Kidney (tissue), 14 donors: ENCODE results near the gene ATP11A. TPM values are rescaled to one million over a fixed set of nuclear protein-coding genes. Genes with fewer than 3 reads are reported as not detected.

ENCODE experiments used
- DNase-seq, 5 donors: peaks; one replicate each; pipeline ENCODE4 v3.0.0-alpha.2; 2013 to 2020
- FAIRE-seq: peaks from 2 replicates; lab custom pipeline; 2012; peaks lifted over from hg19 to GRCh38; lab: Jason Lieb, UNC
- H3K27ac ChIP-seq, 2 donors: one replicate each; pipeline ENCODE4 v1.7.0; 2013; ENCODE audit warnings: low read depth in 2 of 2, low read length in 2 of 2, inconsistent platforms in 1 of 2
- H3K27me3 ChIP-seq: one replicate; pipeline ENCODE4 v1.7.1; 2013; ENCODE audit warnings: low read length, inconsistent platforms; ENCODE audit not compliant: control insufficient read depth, insufficient read depth
- H3K36me3 ChIP-seq, 3 donors: one replicate each; pipeline versions ENCODE4 v1.7.0 to v1.7.1; 2013; ENCODE audit warnings: low read length in 3 of 3, control low read depth in 1 of 3, inconsistent platforms in 1 of 3; ENCODE audit not compliant: insufficient read depth in 3 of 3, control insufficient read depth in 2 of 3
- H3K4me1 ChIP-seq, 3 donors: one replicate each; pipeline versions ENCODE4 v1.7.0 to v1.7.1; 2013; ENCODE audit warnings: low read length in 3 of 3, inconsistent platforms in 1 of 3, low read depth in 1 of 3; ENCODE audit not compliant: control insufficient read depth in 2 of 3, insufficient read depth in 2 of 3
- H3K4me3 ChIP-seq, 3 donors: one replicate each; pipeline versions ENCODE4 v1.7.0 to v1.8.1; 2013; ENCODE audit warnings: low read length in 3 of 3, control low read depth in 1 of 3, inconsistent platforms in 1 of 3
- H3K9ac ChIP-seq, 3 donors: one replicate each; pipeline versions ENCODE4 v1.7.0 to v1.7.1; 2013; ENCODE audit warnings: low read length in 3 of 3, control low read depth in 1 of 3, inconsistent platforms in 1 of 3
- H3K9me3 ChIP-seq, 3 donors: one replicate each; pipeline versions ENCODE4 v1.7.0 to v1.7.1; 2013; ENCODE audit warnings: low read length in 3 of 3, control low read depth in 1 of 3, inconsistent platforms in 1 of 3; ENCODE audit not compliant: control insufficient read depth in 2 of 3, insufficient read depth in 1 of 3
- intact Hi-C: fragments of 100-400 bp; cut with DNase I; formaldehyde crosslinking; loops from one replicate; pipeline ENCODE4 v1.11.1; 2022
- polyA plus RNA-seq: library from polyadenylated mRNA; stranded (reverse); fragments of 350-450 nt; fragmentation: Illumina TruSeq; extraction: RNeasy Lipid Tissue Mini Kit (QIAGEN cat#74804); gene quantifications from one replicate; pipeline ENCODE4 v1.2.3, GENCODE V29; 2014; ENCODE audit warnings: low read depth, low replicate concordance; ENCODE audit not compliant: insufficient read depth
- total RNA-seq: library from RNA; stranded (reverse); fragmentation: NEBNext Ultra II Directional; extraction: Animal tissue kit (Norgen Biotek cat#: 25700); gene quantifications from one replicate; pipeline ENCODE4 v1.2.1, GENCODE V29; 2021
- TF ChIP-seq, protein P1 (sequence below): IDR thresholded peaks from 3 replicates; pipeline ENCODE4 v1.5.1; 2012; ENCODE audit warnings: mild to moderate bottlenecking, moderate library complexity, borderline replicate concordance; ENCODE audit not compliant: insufficient read depth; ENCODE audit errors: extremely low read depth
- donor health status: control.
- donor health status: control.
- donor health status: control.
- donor health status: control.
- donor health status: control.
- donor health status: DM: yes; HTN: yes; CAD: no.
- donor health status: Normal renal cell carcinoma (clear cell type).

The ATP11A gene
- total and polyA plus RNA-seq, 2 donors from 2014 or later: 4.9 to 212 TPM

- intact Hi-C loops: no loop called here
- TF ChIP-seq, protein P1, sequence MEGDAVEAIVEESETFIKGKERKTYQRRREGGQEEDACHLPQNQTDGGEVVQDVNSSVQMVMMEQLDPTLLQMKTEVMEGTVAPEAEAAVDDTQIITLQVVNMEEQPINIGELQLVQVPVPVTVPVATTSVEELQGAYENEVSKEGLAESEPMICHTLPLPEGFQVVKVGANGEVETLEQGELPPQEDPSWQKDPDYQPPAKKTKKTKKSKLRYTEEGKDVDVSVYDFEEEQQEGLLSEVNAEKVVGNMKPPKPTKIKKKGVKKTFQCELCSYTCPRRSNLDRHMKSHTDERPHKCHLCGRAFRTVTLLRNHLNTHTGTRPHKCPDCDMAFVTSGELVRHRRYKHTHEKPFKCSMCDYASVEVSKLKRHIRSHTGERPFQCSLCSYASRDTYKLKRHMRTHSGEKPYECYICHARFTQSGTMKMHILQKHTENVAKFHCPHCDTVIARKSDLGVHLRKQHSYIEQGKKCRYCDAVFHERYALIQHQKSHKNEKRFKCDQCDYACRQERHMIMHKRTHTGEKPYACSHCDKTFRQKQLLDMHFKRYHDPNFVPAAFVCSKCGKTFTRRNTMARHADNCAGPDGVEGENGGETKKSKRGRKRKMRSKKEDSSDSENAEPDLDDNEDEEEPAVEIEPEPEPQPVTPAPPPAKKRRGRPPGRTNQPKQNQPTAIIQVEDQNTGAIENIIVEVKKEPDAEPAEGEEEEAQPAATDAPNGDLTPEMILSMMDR: no peak
- Histone ChIP-seq H3K9me3 (peaks cover 0 to 3% (median 0%) of the 10 kb centered on the region in 3 donors), H3K9ac (no peak overlapping the region), H3K36me3 (no peaks in the 10 kb centered on the region), H3K4me3 (no peak overlapping the region), H3K27me3 (no peaks in the 10 kb centered on the region), H3K27ac (no peak overlapping the region), H3K4me1 (peaks cover 0 to 16% (median 9%) of the 10 kb centered on the region in 3 donors)
- no peak for FAIRE-seq
- peak in 2 of 5 donors; percentile 32 to 64 for DNase-seq
These were observed 20.3 kb downstream of the ATP11A start for GRCh38 chr13:112709825-112710783.

- Histone ChIP-seq H3K4me1 (peaks cover 0 to 16% (median 9%) of the 10 kb centered on the region in 3 donors), H3K27me3 (no peaks in the 10 kb centered on the region), H3K36me3 (no peaks in the 10 kb centered on the region), H3K9ac (peak overlapping the region in 1 of 3 donors; percentile 49), H3K9me3 (peaks cover 0 to 3% (median 0%) of the 10 kb centered on the region in 3 donors), H3K4me3 (peak overlapping the region in 1 of 3 donors; percentile 19), H3K27ac (peak overlapping the region; percentile 61 to 73)
- TF ChIP-seq, protein P1: no peak
- DNase-seq: peak in 2 of 5 donors; percentile 53 to 63
- intact Hi-C loops: no loop called here
- FAIRE-seq: no peak
These were observed 21.2 kb downstream of the ATP11A start for GRCh38 chr13:112710855-112711527.

- peak; percentile 58 for FAIRE-seq
- H3K4me1 ChIP-seq: peaks cover 0 to 16% (median 9%) of the 10 kb centered on the region in 3 donors
- peak overlapping the region; percentile 61 to 74 for H3K27ac ChIP-seq
- TF ChIP-seq, protein P1: no peak
- intact Hi-C loops: no loop called here
- no peaks in the 10 kb centered on the region for H3K27me3 ChIP-seq
- peak; percentile 83 to 92 (median 89) for DNase-seq
- no peaks in the 10 kb centered on the region for H3K36me3 ChIP-seq
- peaks cover 0 to 3% (median 0%) of the 10 kb centered on the region in 3 donors for H3K9me3 ChIP-seq
- H3K9ac ChIP-seq: peak overlapping the region in 1 of 3 donors; percentile 49
- peak overlapping the region in 1 of 3 donors; percentile 19 for H3K4me3 ChIP-seq
These were observed 21.9 kb downstream of the ATP11A start for GRCh38 chr13:112711528-112712265.
